Iris pigment epithelial cell (primary cell): ENCODE results near the gene SMAD1.
"Not testable (repeated sequence)": the region's sequence is repeated elsewhere in the genome, so short reads cannot be mapped to it uniquely, and the experiment has no call there.

Experiments used
- DNase-seq: peaks from one replicate; pipeline ENCODE4 v3.0.0-alpha.2; 2011; ENCODE audit warnings: low read depth

SMAD1 gene

DNA sequence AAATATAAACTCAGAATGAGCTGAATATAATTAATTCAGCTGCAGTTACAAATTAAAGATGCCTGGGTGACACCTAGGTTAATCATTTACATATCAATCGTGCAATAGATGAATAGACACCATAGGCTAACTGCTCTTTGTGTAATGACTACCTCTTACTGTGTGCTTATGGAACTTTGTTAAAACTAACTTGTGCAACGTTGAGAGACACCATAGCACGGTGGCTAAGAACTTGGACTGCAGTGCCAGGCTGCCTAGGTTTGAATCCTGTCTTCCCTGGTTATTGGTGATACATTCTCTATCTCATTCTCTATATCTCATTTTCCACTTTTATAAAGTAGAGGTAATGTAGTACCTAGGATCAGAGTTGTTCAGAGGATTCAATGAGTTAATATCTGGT lies 46.9 kb downstream of the SMAD1 start:
- DNase-seq: no peak

DNA sequence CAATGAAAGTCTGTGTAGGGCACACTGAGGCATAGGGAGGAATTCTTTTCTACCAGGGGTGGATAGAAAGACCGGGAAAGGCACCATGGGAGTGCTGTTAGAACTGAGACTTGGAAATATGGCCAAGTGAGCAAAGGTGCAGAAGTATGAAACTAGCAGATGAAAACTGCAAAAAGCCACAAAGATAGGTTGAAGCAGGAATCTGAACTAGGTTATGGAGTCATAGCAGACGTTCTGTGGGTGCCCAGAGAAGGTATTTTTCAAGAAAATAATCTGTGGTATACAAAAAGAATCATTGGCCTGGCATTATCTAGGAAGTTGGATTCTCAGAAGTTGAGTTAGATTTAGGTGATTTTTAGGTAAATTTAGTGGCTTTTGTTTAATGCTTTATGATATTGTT lies 48.5 kb downstream of the SMAD1 start:
- DNase-seq: no peak

DNA sequence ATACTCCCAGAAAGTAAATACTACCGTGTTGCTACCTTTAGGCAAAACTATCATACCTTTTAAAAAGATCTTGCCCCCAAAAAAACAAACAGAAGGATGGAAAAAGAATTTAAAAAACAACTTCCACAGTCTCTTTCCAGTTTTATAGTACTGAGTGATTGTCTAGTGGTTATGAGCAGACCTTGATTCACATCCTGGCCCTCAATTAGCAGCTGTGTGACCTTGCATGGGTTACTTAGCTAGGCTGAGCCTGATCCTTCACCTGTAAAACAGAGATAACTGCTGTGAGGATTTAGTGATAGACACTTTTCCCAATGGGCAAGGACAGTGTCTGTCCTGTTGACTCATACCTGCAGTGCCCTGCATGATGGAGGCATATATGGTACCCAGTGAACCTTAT lies 49.0 kb downstream of the SMAD1 start:
- DNase-seq: no peak

DNA sequence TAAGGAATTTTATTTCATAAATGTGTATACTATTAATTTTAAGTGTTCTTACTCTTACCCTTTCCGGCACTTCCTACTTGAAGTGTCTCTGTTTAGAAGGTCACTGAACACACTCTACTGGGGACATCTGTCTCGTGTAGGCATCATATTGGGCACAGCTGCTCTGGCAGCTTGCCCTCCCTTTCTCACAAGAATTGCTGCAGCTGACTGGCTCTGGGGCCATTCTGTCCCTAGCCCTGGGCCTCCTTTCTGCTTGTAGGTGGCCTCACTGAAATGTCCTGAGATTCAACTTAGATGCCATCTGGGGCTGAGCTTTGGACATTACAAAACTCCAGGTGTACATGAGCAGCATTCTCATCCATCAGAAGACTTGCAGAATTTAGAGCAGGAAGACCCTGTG lies 49.6 kb downstream of the SMAD1 start:
- no peak for DNase-seq

DNA sequence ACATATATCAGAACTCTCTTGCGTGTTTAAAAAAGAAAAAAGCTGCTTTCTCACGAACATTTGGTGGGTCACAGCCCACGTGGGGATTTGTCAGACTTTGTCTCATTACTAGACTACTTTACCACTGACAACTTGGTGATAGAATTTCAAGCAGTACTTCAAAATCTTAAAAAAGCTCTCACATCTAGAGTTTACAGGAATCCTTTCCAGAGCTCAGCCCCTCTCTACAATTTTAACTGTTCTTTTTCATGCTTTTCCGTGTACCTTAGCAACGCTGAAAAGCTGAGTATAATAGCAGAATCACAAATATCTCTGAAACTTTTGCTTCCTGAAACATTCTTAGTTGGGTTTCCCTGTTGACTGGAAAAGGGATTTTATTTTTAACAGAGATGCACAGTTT lies 50.2 kb downstream of the SMAD1 start:
- DNase-seq: no peak

DNA sequence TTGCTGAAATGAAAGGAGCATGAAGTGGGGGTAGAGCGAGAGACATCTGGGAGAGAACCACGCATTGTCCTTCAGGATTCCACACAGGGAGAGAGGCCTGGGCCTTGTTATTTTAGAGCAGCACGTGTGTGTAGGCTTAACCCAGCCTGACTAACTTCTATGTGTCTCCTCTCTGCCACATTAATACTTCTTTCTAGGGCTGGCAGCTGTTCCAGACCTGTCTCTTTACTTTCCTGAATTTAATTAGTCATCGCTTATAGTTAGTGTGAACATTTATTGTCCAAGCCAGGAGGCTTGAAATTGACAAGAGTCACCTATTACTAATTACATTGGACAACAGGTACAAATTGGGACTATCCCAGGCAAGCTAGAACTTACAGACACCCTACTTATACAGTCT lies 51.3 kb downstream of the SMAD1 start:
- DNase-seq: no peak

DNA sequence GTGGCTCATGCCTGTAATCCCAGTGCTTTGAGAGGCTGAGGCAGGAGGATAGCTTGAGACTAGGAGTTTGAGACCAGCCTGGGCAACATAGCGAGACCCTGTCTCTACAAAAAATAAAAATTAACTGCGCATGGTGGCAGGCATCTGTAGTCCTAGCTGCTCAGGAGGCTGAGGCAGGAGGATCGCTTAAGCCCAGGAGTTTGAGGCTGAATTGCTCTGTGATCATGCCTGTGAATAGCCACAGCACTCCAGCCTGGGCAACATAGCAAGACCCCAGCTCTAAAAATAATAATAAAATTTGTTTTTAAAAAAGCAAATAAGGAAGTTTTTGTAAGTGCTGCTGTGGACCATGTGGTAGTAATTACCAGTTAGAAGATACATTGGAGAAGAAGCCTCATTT lies 51.8 kb downstream of the SMAD1 start:
- DNase-seq: not testable (repeated sequence)

DNA sequence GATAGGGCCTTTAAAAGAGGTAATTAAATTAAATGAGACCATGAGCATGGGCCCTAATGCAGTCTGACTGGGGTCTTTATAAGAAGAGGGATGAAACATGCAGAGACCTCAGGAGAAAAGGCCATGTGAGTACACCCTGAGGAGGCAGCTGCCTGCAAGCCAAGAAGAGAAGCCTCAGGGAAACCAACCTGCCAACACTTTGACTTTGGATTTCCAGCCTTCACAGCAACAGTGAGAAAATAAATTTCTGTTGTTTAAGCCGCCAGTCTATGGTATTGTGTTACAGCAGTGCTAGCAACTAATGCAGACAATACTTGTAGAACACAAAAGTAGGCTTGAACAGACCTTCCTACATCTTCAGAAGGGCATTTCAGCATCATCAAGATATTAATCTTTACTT lies 52.3 kb downstream of the SMAD1 start:
- no peak for DNase-seq

DNA sequence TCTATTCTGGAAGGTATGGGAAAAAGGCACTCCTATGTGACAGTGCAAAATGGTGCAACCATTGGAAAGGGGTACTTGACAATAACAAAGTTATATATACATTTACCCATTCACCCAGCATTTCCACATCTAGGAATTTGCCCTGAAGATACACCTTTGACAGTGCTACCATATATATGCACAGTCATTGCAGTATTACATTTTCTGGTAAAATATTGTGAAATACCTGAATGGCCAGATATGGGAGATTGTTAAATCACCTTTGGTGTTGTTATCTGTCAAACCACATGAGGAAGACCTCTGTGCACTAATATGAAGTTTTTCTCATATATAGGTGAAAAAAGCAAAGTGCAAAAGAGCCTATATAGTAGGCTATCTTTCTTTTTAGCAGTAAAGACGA lies 53.5 kb downstream of the SMAD1 start:
- DNase-seq: no peak

DNA sequence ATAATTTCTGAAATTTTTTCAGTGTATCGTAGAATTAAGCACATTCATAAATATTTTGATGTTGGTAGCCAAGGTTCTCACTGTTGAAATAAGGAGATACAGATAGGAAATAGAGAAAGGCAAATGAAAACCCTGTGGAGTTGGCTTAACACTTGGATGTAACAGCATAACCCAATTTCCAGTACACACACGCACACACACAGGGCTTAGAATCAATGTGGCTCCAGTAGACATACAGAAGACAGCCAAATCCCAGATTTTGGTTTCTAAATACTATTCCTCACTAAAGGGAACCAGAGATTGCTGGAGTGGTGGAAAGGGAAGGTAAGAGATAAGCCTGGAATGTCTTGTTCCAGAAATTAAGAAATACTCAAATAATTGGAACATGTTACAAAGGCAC lies 54.4 kb downstream of the SMAD1 start:
- no peak for DNase-seq

DNA sequence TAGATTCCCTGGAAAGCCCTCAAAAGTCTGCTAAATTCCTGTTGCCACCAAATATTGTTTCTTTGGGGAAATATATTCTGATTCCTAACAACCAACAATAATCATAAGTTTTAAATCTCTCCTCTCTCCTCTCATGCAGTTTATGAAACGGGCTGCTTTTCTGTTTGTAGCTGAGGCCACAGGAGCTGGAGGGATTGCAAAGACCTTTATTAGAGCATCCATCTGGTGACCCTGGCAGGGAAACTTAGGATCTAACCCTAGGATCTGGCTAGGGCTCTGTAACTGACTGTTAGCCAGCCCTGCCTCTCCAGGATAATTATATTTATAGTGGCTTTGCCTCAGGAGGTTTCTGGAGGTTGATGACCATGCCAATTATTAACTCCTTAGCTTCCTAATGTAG lies 56.9 kb downstream of the SMAD1 start:
- DNase-seq: no peak

DNA sequence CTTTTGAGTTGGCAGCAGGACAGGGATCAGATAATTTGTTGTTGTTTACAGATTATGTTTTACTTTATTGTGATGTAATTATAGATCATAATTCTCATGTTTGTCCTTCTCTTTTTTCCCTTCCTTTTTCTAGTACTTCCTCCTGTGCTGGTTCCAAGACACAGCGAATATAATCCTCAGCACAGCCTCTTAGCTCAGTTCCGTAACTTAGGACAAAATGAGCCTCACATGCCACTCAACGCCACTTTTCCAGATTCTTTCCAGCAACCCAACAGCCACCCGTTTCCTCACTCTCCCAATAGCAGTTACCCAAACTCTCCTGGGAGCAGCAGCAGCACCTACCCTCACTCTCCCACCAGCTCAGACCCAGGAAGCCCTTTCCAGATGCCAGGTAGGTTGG lies 58.0 kb downstream of the SMAD1 start:
- no peak for DNase-seq

DNA sequence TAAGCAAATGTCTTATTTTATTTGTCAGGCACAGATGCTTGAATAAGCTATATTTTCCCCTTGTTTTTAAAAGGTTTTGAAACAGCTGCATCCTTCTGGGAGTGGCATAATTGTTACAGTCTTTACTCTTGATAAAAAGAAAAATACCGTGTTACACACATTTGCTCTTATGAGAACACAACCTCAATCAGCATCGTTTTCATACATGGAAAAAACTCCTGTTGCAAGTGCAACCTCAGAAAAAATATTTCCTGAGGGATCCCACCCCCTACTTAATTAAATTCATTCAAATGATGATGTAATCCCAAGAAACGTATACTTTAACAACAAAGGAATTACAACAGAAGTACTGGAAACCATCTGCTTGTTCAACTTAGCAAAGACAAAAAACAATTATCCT lies 58.6 kb downstream of the SMAD1 start:
- no peak for DNase-seq

DNA sequence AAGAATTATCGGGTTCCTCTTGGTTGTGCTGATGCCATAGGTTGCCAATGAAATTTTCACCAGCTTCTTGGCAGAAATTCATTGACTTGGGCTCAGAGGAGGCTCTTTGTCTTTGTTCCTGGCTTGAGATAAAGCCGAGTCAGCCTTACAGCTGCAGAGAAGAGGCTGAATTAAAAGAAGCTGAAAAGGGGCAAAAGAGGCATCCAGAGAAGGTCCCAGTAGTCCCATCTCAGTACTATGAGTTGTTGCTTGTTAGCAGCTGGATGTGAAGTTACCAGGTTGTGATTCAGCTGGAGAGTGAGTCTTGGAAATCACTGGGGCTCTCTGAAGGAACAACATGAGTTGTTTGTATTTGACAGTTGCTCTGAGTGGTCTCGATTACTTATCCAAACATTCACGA lies 59.7 kb downstream of the SMAD1 start:
- no peak for DNase-seq

DNA sequence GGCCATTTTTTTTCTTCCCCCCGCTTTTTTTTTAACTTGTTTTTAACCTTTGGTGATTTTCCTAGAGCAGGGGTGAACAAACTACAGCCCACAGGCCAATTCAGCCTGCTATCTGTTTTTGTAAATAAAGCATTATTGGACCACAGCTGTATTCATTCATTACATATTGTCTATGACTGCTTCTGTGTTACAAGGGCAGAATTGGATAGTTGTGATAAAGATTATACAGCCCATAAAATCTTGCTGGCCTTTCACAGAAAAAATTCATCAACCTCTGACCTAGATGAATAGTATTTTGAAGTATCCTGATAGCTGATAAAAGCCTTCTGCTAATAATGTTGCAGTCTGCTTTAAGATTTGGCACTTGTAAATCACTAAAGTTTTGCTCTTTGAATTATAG lies 63.4 kb downstream of the SMAD1 start:
- DNase-seq: no peak

DNA sequence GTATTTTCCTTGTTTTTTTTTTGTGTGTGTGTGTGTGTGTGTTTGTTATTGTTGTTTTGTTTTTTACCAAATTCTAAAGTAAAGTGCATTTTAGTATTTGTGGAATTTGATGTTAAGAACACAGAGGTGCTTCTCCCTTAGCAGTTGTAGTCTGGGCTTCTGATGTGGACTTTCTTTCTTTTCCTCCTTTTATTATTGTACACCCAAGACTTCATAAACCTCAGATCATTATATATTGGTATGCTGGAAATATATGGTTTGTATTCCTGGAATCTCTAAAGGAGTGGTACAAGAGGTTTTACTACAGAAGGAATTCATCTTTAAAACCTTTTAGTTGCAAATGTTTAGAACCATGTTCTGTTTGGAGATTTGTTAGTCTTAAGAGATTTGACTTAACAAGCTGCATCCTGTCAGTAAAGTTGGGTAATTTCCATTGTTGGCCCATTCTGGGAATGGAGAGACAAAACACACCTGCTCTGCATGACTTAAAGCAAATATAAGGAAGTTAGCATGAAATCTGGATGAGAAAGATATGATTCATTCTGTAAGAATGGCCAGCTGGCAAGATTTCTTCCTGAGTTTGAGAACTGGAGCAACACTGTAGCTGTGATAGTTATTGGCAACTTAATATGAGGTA lies 64.0 kb downstream of the SMAD1 start:
- DNase-seq: peak; percentile 93

DNA sequence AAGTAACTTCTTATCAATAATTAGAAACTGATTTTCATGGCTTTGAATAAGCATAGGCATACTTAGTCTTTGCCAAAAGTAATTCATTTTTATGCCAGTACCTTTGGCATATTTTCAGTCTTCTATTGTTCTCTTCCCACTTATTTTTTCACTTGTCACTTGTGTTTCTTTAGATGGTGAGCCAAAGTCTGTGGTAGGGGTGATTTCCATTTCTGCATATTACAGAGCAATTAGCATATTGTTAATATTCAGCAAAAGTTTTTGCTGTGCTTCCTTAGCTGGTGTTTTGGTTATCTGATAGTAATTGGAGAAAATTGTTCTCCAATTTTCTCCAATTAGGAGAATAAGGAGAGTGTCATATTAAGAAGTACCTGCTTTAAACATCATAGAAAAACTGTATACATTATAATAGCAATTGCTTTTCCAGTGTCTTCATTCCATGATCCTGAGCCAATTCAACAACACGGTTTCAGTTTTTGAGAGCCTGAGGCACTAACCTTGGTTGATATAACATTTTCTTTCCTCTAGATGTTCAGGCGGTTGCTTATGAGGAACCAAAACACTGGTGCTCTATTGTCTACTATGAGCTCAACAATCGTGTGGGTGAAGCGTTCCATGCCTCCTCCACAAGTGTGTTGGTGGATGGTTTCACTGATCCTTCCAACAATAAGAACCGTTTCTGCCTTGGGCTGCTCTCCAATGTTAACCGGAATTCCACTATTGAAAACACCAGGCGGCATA lies 64.7 kb downstream of the SMAD1 start:
- no peak for DNase-seq

DNA sequence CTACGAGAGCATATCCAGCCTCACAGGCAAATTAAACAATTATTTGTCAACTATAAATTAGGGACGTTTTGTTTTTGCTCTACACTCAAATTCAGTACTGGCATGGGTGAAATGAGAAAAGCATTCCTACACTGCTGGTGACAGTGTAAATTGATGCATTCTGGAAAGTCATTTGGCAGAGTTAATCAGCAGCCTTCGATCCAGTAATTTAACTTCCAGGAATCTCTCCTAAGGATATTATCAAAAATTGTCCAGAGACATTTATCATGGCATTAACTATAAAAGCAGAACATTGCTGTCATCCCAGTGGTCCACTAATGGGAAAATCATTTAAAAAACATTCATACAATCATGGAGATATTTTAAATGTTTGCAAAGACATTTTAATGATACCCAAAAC lies 70.0 kb downstream of the SMAD1 start:
- DNase-seq: no peak

DNA sequence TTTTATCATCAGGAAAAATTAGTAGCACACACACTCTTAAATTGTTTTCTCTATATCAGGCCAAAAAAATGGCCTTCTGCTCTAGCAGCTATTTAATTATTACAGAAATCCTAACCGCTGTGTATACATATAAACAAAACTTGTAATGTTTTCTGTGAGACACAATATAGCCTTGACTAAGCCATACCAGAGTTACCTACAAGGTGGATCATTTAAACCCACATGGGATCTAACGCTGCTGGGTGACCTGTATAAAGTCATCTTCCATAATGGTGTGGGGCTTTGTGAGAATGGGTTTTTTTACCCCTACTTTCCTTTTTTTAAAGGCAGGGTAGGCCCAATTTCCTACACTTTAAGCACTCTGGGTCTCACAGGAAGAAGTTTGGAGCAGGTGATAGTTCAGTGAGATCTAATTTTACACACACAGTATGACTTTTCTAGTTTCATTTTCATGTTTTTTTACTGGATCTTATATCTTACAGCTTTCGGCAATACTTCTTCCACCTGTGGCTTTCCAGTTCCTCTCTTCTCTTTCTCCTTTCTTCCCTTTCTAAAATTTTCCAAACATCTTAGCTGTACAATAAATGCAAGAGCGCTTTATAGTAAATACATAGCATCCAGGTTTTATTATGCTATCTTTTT lies 70.6 kb downstream of the SMAD1 start:
- no peak for DNase-seq

DNA sequence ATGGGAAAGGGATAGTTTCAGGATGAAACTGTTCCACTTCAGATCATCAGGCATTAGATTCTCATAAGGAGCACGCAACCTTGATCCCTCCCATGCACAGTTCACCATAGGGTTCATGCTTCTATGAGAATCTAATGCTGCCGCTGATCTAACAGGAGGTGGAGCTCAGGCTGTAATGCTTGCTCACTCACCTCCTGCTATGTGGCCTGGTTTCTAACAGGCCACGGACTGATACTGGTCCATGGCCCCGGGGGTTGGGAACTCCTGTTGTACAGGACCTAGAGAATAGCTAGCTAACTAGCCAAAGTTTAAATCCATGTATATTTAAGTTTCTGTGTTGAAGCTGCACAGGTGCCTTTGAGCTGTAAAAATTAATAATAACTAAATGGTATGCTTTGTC lies 71.7 kb downstream of the SMAD1 start:
- DNase-seq: no peak

DNA sequence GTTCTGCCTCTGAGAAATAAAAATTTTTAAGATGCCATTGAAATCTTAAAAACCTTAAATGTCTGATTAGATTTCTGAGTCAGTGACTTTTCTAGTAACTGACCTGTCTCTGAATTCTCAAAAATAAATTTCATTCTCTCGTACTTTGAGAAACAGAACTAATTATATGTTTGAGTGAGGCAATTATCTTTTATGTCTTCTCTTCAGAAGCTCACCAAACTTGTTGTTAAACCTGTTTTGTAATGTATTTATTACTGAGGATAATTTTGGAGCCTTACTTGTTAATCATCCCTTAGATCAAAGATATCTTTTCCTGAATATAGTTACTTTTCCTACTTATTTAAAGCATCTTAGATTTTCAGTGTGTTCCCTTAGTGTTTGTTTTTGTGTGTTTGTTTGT lies 73.0 kb downstream of the SMAD1 start:
- DNase-seq: no peak

DNA sequence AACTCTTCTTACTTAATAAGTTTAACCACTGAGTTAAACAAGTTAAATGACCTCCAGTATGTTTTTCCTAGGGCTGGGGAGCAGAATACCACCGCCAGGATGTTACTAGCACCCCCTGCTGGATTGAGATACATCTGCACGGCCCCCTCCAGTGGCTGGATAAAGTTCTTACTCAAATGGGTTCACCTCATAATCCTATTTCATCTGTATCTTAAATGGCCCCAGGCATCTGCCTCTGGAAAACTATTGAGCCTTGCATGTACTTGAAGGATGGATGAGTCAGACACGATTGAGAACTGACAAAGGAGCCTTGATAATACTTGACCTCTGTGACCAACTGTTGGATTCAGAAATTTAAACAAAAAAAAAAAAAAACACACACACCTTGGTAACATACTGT lies 76.1 kb downstream of the SMAD1 start:
- peak; percentile 79 for DNase-seq

DNA sequence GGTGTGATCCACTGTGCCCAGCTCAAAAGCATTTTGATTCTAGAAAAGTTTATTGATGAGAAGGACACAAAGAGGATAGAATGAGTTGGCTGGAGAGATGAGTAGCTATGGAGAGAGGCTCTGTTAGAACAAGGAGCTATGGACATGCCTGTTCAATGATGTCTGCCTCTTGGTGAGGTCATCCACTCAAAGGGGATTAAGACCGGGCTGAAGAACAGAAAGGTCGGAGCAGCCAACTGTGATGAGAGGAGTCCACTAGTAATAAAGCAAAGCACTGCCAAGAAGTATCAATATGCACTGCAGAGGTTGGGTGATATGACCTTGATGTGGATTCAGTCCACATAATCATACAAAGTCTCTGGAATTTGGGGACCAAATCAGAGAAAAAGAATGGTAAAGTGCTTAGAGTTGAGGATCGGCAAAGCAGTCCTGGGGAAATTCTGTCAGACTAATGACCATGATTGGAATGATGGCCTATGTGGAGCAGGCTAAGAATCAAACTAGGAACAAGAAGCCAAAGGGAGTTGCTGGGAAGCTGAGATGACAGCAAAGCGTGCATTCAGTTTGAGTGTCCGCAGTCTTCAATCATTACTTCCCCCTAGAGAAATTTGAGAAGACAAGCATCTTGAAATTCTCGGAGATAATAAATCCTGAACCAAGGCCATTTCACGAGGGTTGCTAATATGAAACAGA lies 81.8 kb downstream of the SMAD1 start:
- no peak for DNase-seq
